IMR-90 (cell line): ENCODE results near the gene PAFAH1B2. TPM values are rescaled to one million over a fixed set of nuclear protein-coding genes. Genes with fewer than 3 reads are reported as not detected.

Source experiments
- ATAC-seq: fragments of 200-7000 bp; cut with Tn5 transposase; 2 replicates; pipeline ENCODE4 v1.9.1; 2020; ENCODE audit warnings: low read depth, mild to moderate bottlenecking, moderate library complexity
- BruUV-seq: library from RNA; stranded (reverse); fragments of 400-500 nt; replicated peaks from 2 replicates; lab custom pipeline; 2021; lab: Mats Ljungman, UMichigan
- CTCF ChIA-PET: fragments of 300-600 bp; formaldehyde crosslinking; extraction: SDS; loops from one replicate; lab custom pipeline; 2021; ENCODE audit warnings: antibody characterized with exemption; lab: Yijun Ruan, JAX
- POLR2A ChIA-PET: fragments of 300-600 bp; sonication (Branson Sonifier 250); formaldehyde crosslinking; loops from one replicate; lab custom pipeline; 2022; ENCODE audit warnings: antibody characterized with exemption; ENCODE audit not compliant: unreplicated experiment; lab: Charles Lee
- DNase-seq: peaks from one replicate; pipeline ENCODE4 v3.0.0; 2013
- H2AFZ ChIP-seq: replicated peaks from 2 replicates; pipeline ENCODE3; 2013; ENCODE audit warnings: low read length, mild to moderate bottlenecking; ENCODE audit not compliant: poor library complexity
- H2AK5ac ChIP-seq: 2 replicates; pipeline ENCODE4 v1.6.1; 2013; ENCODE audit warnings: low read depth, low read length, inconsistent platforms
- H2AK9ac ChIP-seq: replicated peaks from 2 replicates; pipeline ENCODE3; 2013; ENCODE audit warnings: mild to moderate bottlenecking, low read depth, low read length, moderate library complexity; ENCODE audit not compliant: poor library complexity
- H2BK120ac ChIP-seq: 2 replicates; pipeline ENCODE4 v1.6.1; 2013; ENCODE audit warnings: low read depth, low read length, inconsistent platforms
- H2BK15ac ChIP-seq: 3 replicates; pipeline ENCODE4 v1.6.1; 2013; ENCODE audit warnings: low read depth, low read length, inconsistent platforms
- H2BK20ac ChIP-seq: 2 replicates; pipeline ENCODE4 v1.6.1; 2013; ENCODE audit warnings: low read depth, mild to moderate bottlenecking, inconsistent platforms, low read length, moderate library complexity
- H2BK5ac ChIP-seq: 2 replicates; pipeline ENCODE4 v1.6.1; 2013; ENCODE audit warnings: mild to moderate bottlenecking, low read depth, low read length, inconsistent platforms; ENCODE audit not compliant: poor library complexity, severe bottlenecking
- H3K14ac ChIP-seq: replicated peaks from 2 replicates; pipeline ENCODE4 v1.6.1; 2013; ENCODE audit warnings: low read depth, low read length, inconsistent platforms
- H3K18ac ChIP-seq: 2 replicates; pipeline ENCODE4 v1.6.1; 2013; ENCODE audit warnings: low read depth, low read length, control low read depth
- H3K23ac ChIP-seq: 2 replicates; pipeline ENCODE4 v1.6.1; 2013; ENCODE audit warnings: low read depth, low read length, inconsistent platforms
- H3K27ac ChIP-seq: 2 replicates; pipeline ENCODE4 v1.5.1; 2013; ENCODE audit warnings: mild to moderate bottlenecking, control low read depth, low read length; ENCODE audit not compliant: insufficient read depth
- H3K27me3 ChIP-seq: 2 replicates; pipeline ENCODE4 v1.6.1; 2013; ENCODE audit warnings: low read length; ENCODE audit not compliant: control insufficient read depth, insufficient read depth
- H3K36me3 ChIP-seq: 2 replicates; pipeline ENCODE4 v1.6.1; 2013; ENCODE audit warnings: low read length, mixed read lengths; ENCODE audit not compliant: control insufficient read depth, insufficient read depth
- H3K4ac ChIP-seq: 2 replicates; pipeline ENCODE4 v1.6.1; 2013; ENCODE audit warnings: low read depth, low read length, inconsistent platforms
- H3K4me1 ChIP-seq: 2 replicates; pipeline ENCODE4 v1.6.1; 2013; ENCODE audit warnings: low read length, mixed read lengths; ENCODE audit not compliant: control insufficient read depth, insufficient read depth
- H3K4me2 ChIP-seq: 2 replicates; pipeline ENCODE4 v1.6.1; 2013; ENCODE audit warnings: low read depth, mild to moderate bottlenecking, control low read depth, low read length, moderate library complexity
- H3K4me3 ChIP-seq: 2 replicates; pipeline ENCODE4 v1.5.1; 2013; ENCODE audit warnings: low read depth, mild to moderate bottlenecking, control low read depth, low read length, moderate library complexity; ENCODE audit not compliant: insufficient read depth
- H3K56ac ChIP-seq: 2 replicates; pipeline ENCODE4 v1.6.1; 2013; ENCODE audit warnings: low read length, inconsistent platforms; ENCODE audit not compliant: insufficient read depth; ENCODE audit errors: extremely low read depth
- H3K79me1 ChIP-seq, 2 experiments: 2 replicates each; pipeline ENCODE4 v1.6.1; 2013; ENCODE audit warnings: low read length in 2 of 2, inconsistent platforms in 1 of 2, low read depth in 1 of 2
- H3K9ac ChIP-seq: 2 replicates; pipeline ENCODE4 v1.6.1; 2013; ENCODE audit warnings: low read depth, low read length, control low read depth
- H3K9me1 ChIP-seq: 2 replicates; pipeline ENCODE4 v1.6.1; 2013; ENCODE audit warnings: low read length, inconsistent platforms; ENCODE audit not compliant: insufficient read depth
- H3K9me3 ChIP-seq: 2 replicates; pipeline ENCODE4 v1.6.1; 2013; ENCODE audit warnings: low read length; ENCODE audit not compliant: control insufficient read depth, insufficient read depth
- H4K20me1 ChIP-seq: 2 replicates; pipeline ENCODE4 v1.6.1; 2013; ENCODE audit warnings: low read length, inconsistent platforms; ENCODE audit not compliant: insufficient read depth
- H4K5ac ChIP-seq: 2 replicates; pipeline ENCODE4 v1.6.1; 2013; ENCODE audit warnings: mild to moderate bottlenecking, low read depth, low read length, control low read depth
- H4K8ac ChIP-seq, 2 experiments: 2 replicates each; pipeline ENCODE4 v1.6.1; 2013; ENCODE audit warnings: low read depth in 2 of 2, low read length in 2 of 2, control low read depth in 1 of 2, inconsistent platforms in 1 of 2
- H4K91ac ChIP-seq: 2 replicates; pipeline ENCODE4 v1.6.1; 2013; ENCODE audit warnings: low read depth, low read length, inconsistent platforms; ENCODE audit not compliant: insufficient read depth
- CEBPB ChIP-seq: IDR thresholded peaks from 2 replicates; pipeline ENCODE4 v1.6.1; 2012; ENCODE audit warnings: low read depth, low read length, improper control_type of control experiment
- CHD1 ChIP-seq: IDR thresholded peaks from 2 replicates; pipeline ENCODE4 v1.6.1; 2012; ENCODE audit warnings: low read depth, low read length, improper control_type of control experiment
- POLR2A ChIP-seq: IDR thresholded peaks from 2 replicates; pipeline ENCODE4 v1.6.1; 2012; ENCODE audit warnings: mild to moderate bottlenecking, low read depth, low read length
- RFX5 ChIP-seq: IDR thresholded peaks from 2 replicates; pipeline ENCODE4 v1.8.0; 2012; ENCODE audit warnings: low read depth, mild to moderate bottlenecking, low read length, moderate library complexity
- WGBS, 2 experiments: methylation state at CpG; one replicate each; pipeline versions ENCODE4 v1.1.5 to v1.1.7; 2013; ENCODE audit warnings: missing lambda C conversion rate in 2 of 2; ENCODE audit not compliant: insufficient read length in 1 of 2; ENCODE audit errors: extremely low coverage in 2 of 2; 5-methylcytosine and 5-hydroxymethylcytosine counted together
- dilution Hi-C: fragments of 300-500 bp; cut with HindIII; formaldehyde crosslinking; loops from one replicate; pipeline ENCODE4 v1.14.3; 2018; ENCODE audit warnings: low sequenced_read_pairs; ENCODE audit not compliant: unreplicated experiment
- in situ Hi-C: fragments of 300-500 bp; cut with MboI; formaldehyde crosslinking; loops from 3 replicates; pipeline ENCODE4 v1.14.3; 2019; ENCODE audit warnings: low sequenced_read_pairs, inconsistent platforms, mixed read lengths
- intact Hi-C: fragments of 100-400 bp; cut with micrococcal nuclease; formaldehyde crosslinking; loops from 2 replicates; pipeline ENCODE4 v1.10.0; 2022
- polyA plus RNA-seq, 3 experiments: library from polyadenylated mRNA; depleted of rRNA; stranded (reverse); fragments of >200 nt; gene quantifications; 2 replicates each; pipeline ENCODE4 v1.2.3, GENCODE V29; 2012; ENCODE audit warnings: low replicate concordance in 1 of 3
- total RNA-seq: library from RNA; depleted of rRNA; stranded (reverse); fragments of >200 nt; gene quantifications from 2 replicates; pipeline ENCODE4 v1.2.3, GENCODE V29; 2012

Gene PAFAH1B2
- total and polyA plus RNA-seq, 2 of the 4 experiments (the other 2 are of a cell fraction) = 29.8 to 280 TPM

- Histone ChIP-seq H2BK15ac (no peak overlapping the region; the same call in 2 of the 3 replicates), H3K27ac (peak overlapping the region; percentile 91), H3K36me3 (peaks cover 44% of the 10 kb centered on the region), H2AK5ac (peak overlapping the region; percentile 97), H3K9me1 (peaks cover 28% of the 10 kb centered on the region), H2BK5ac (peak overlapping the region; percentile 83), H2BK120ac (peak overlapping the region; percentile 91), H3K56ac (peak overlapping the region; percentile 99), H3K4me1 (peaks cover 46% of the 10 kb centered on the region), H4K5ac (peak overlapping the region; percentile 52), H3K18ac (peak overlapping the region; percentile 65), H3K14ac (peak overlapping the region; percentile 98), H3K4me2 (peak overlapping the region; percentile 80), H3K79me1 (peaks cover 29 to 71% of the 10 kb centered on the region in 2 experiments), H3K9me3 (no peaks in the 10 kb centered on the region), H4K8ac (peak overlapping the region; percentile 93 to 96), H3K27me3 (no peaks in the 10 kb centered on the region), H4K20me1 (peaks cover 58% of the 10 kb centered on the region), H3K4ac (peak overlapping the region; percentile 96), H2BK20ac (0 out of 2 replicates have a peak overlapping the region, but pooled peaks have one; percentile 5), H3K4me3 (peak overlapping the region; percentile 49), H3K9ac (peak overlapping the region; percentile 92), H3K23ac (peak overlapping the region; percentile 91), H2AFZ (peak overlapping the region; percentile 38), H2AK9ac (peak overlapping the region; percentile 100), H4K91ac (peak overlapping the region; percentile 95)
- intact Hi-C loops (no loop called here), in situ Hi-C loops (no loop called here), dilution Hi-C loops (no loop called here)
- peak; percentile 32 for DNase-seq
- WGBS, 2 experiments = no CpG with 5 or more reads among the region's 12 CpGs
- ATAC-seq = no peak
- ChIA-PET POLR2A (no interaction called here), CTCF (interaction anchor here (0.6 to 1.3 kb wide), 2 partner anchors 10 to 66 kb away, joined by 3 read pairs; no protein-coding TSS in a partner anchor)
- TF ChIP-seq CEBPB = no peak
- peak; percentile 1; the same call in 1 of the 2 replicates for TF ChIP-seq POLR2A
- no peak for TF ChIP-seq RFX5
- TF ChIP-seq CHD1 = 0 out of 2 replicates have a peak, but pooled peaks have one; percentile 78
- BruUV-seq = no TSS peak
Observed at GRCh38 chr11:117200813-117201657, 56.9 kb downstream of the PAFAH1B2 start.
